ENCODE measurements around the gene ELOF1.

ELOF1 gene

GRCh38 chr19:11534948-11535347, 24.1 kb downstream of the ELOF1 start:
- no peak for DNase-seq (ENCODE audit: low read depth)

- DNase-seq (ENCODE audit: low read depth) = no peak
Measured at GRCh38 chr19:11534538-11534937, 24.5 kb downstream of the ELOF1 start.

GRCh38 chr19:11530432-11530831, 28.6 kb downstream of the ELOF1 start:
- DNase-seq (ENCODE audit: low read depth) = peak; percentile 86

- DNase-seq (ENCODE audit: low read depth) = peak; percentile 95
Measured at GRCh38 chr19:11528551-11529341, 30.3 kb downstream of the ELOF1 start, which contains the start of gene ECSIT. Gene ECSIT (minus strand): TSS chr19:11529134. CDS start chr19:11519170, 9,964 bp downstream.

- no peak for DNase-seq (ENCODE audit: low read depth)
Measured at GRCh38 chr19:11519138-11519537, 39.9 kb downstream of the ELOF1 start.

- no peak for DNase-seq (ENCODE audit: low read depth)
Measured at GRCh38 chr19:11513946-11514345, 45.1 kb downstream of the ELOF1 start.

GRCh38 chr19:11510444-11510843, 48.6 kb downstream of the ELOF1 start:
- no peak for DNase-seq (ENCODE audit: low read depth)

- no peak for DNase-seq (ENCODE audit: low read depth)
Measured at GRCh38 chr19:11507370-11508078, 51.5 kb downstream of the ELOF1 start.

GRCh38 chr19:11506967-11507366, 52.1 kb downstream of the ELOF1 start:
- DNase-seq (ENCODE audit: low read depth) = no peak

GRCh38 chr19:11506101-11506555, 52.9 kb downstream of the ELOF1 start:
- no peak for DNase-seq (ENCODE audit: low read depth)

- DNase-seq (ENCODE audit: low read depth) = peak; percentile 77
Measured at GRCh38 chr19:11505504-11506100, 53.4 kb downstream of the ELOF1 start, which contains the start of gene ZNF653. Gene ZNF653 (minus strand): TSS chr19:11505839. CDS start chr19:11505786, 53 bp downstream.

- peak; percentile 87 for DNase-seq (ENCODE audit: low read depth)
Measured at GRCh38 chr19:11505032-11505503, 54.0 kb downstream of the ELOF1 start.

GRCh38 chr19:11504502-11505031, 54.5 kb downstream of the ELOF1 start:
- no peak for DNase-seq (ENCODE audit: low read depth)

Data from CMK (cell line).